Measurements from ENCODE around the gene GPR22. TPM values are rescaled to one million over a fixed set of nuclear protein-coding genes. Genes with fewer than 3 reads are reported as not detected.

GPR22 gene
- total and polyA plus RNA-seq, 3 donors from 2014 or later: 0.11 TPM; not detected in 2

DNA sequence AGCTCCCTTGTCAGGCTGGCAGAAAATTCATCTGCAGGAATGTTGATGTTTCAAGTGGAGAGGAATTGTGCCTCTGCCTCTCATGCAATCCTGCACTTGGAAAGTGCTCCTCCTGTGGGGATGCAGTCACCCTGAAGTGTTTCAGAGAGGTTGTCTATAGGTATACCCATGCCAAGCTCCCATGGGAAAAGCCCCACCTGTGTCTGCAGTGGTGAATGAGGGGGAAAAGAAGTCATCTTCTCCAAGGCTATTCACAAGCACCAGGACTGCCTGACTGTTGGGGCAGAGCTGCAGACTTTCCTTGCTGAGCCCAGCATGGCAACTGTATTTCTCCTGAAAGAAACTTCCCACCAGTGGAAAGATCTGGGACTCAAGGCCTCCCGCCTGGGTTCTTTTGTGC is 35.5 kb downstream of the GPR22 start:
- no peaks in the 10 kb centered on the region for H3K27me3 ChIP-seq
- 100% methylated on average over 1 of the region's 1 CpG for WGBS, 2 donors
- H3K4me3 ChIP-seq: no peak overlapping the region
- DNase-seq: no peak
- H3K27ac ChIP-seq: no peak overlapping the region
- no peak for TF ChIP-seq POLR2A (IDR thresholded peaks at IDR 0.05)
- TF ChIP-seq, protein P1, sequence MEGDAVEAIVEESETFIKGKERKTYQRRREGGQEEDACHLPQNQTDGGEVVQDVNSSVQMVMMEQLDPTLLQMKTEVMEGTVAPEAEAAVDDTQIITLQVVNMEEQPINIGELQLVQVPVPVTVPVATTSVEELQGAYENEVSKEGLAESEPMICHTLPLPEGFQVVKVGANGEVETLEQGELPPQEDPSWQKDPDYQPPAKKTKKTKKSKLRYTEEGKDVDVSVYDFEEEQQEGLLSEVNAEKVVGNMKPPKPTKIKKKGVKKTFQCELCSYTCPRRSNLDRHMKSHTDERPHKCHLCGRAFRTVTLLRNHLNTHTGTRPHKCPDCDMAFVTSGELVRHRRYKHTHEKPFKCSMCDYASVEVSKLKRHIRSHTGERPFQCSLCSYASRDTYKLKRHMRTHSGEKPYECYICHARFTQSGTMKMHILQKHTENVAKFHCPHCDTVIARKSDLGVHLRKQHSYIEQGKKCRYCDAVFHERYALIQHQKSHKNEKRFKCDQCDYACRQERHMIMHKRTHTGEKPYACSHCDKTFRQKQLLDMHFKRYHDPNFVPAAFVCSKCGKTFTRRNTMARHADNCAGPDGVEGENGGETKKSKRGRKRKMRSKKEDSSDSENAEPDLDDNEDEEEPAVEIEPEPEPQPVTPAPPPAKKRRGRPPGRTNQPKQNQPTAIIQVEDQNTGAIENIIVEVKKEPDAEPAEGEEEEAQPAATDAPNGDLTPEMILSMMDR (IDR thresholded peaks at IDR 0.05): no peak
- no peaks in the 10 kb centered on the region for H3K9me3 ChIP-seq
- H3K4me1 ChIP-seq: no peaks in the 10 kb centered on the region
- H3K36me3 ChIP-seq (ENCODE audit: low read depth, missing control alignments): no peaks in the 10 kb centered on the region
- intact Hi-C loops (cut with DNase I; ENCODE audit: low total_unique reads): no loop called here

DNA sequence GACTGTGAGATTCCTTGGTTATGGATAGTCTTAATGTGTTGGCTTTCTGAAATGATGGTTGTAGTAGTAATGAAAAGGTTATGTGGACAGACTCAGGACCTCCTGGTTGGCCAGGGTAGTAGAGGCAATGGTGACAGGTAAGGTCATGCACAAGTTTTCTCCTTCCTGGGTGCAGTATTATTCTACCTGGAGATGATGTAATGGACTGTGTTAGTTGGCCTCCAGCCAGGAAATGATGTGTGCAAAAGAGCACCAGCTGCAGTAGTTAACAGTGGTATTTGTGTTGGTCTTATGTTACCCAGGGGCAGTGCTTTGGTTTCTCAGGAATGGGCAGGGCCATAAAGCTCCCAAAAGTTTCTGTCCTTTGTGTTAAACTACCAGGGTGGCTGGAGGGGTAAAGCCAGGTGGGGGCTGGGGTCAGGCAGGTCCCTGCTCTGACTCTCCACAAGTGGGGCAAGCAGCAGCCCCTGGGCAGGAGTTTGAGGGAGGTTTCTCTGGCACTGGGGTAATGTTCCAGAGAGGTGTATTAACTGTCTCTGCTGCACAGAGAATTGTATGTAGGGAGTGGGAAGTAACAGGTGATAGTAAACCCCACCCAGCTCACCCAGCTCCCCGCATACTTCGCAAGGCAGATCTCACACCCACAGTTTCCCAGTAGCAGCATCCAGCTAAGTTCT is 36.3 kb downstream of the GPR22 start:
- Histone ChIP-seq H3K27me3 (no peaks in the 10 kb centered on the region), H3K4me3 (no peak overlapping the region), H3K27ac (no peak overlapping the region), H3K4me1 (no peaks in the 10 kb centered on the region), H3K36me3 (ENCODE audit: low read depth, missing control alignments) (no peaks in the 10 kb centered on the region), H3K9me3 (no peaks in the 10 kb centered on the region)
- TF ChIP-seq POLR2A (IDR thresholded peaks at IDR 0.05): no peak
- TF ChIP-seq, protein P1 (IDR thresholded peaks at IDR 0.05): no peak
- WGBS, 2 donors: 87% methylated on average over 2 of the region's 2 CpGs; no CpG with 5 or more reads in 1 of the 2 donors
- DNase-seq: no peak
- intact Hi-C loops (cut with DNase I; ENCODE audit: low total_unique reads): no loop called here

DNA sequence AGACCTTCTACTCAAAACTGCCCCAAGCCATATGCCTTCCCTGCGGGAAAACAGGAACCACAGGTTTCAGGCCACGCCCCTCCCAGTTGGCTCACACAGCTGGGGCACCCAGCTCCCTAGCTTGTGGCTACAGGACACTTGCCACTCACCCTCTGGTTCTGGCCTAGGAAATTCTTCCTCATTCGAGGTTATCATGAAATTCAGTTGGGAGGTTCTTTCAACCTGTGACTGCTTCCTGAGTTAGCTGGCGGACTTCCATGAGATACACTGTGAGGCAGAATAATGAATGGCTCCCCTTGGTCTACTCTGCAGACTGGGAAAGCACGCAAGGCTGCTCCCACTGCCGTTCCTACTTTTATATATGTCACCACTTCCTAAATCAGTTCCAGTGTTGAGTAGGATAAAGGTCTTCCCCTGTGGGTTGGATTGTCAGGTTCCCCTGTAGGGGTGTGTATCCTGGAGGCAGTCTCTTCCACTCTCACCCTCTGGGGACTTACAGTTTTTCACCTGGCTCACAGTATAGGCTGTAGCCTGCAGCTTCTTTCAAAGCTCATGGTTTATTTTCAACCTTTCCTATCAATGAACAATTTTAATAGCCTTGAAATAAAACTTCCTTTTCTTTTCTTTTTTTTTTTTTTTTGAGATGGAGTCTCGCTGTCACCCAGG is 37.0 kb downstream of the GPR22 start:
- H3K4me3 ChIP-seq: no peak overlapping the region
- no peaks in the 10 kb centered on the region for H3K4me1 ChIP-seq
- no peak for DNase-seq
- no peaks in the 10 kb centered on the region for H3K36me3 ChIP-seq (ENCODE audit: low read depth, missing control alignments)
- TF ChIP-seq POLR2A (IDR thresholded peaks at IDR 0.05): no peak
- TF ChIP-seq, protein P1 (IDR thresholded peaks at IDR 0.05): no peak
- H3K27me3 ChIP-seq: no peaks in the 10 kb centered on the region
- 68 to 82% methylated on average over 4 to 7 of the region's 7 CpGs for WGBS, 2 donors
- no peaks in the 10 kb centered on the region for H3K9me3 ChIP-seq
- H3K27ac ChIP-seq: no peak overlapping the region
- intact Hi-C loops (cut with DNase I; ENCODE audit: low total_unique reads): no loop called here

Small RNA genes lying within 50 kb of the gene (small RNA-seq; reads per million reads assigned to genes)
- 0 reads per million in 2 donors for gene AC002381.1

Other genes with a start within 250 kb of the GPR22 start
- gene COG5, start 93.9 kb downstream of the GPR22 start, total RNA-seq: 10 to 100 TPM; 70.6 to 76.1 TPM
- gene COG5, start 93.9 kb downstream of the GPR22 start, polyA plus RNA-seq (ENCODE audit: insufficient read depth, low read depth, low replicate concordance): 27.1 TPM
- gene DUS4L, start 93.9 kb downstream of the GPR22 start, total RNA-seq: 10 to 100 TPM; 19.5 to 30.2 TPM
- gene DUS4L, start 93.9 kb downstream of the GPR22 start, polyA plus RNA-seq (ENCODE audit: insufficient read depth, low read depth, low replicate concordance): 9.5 TPM
- gene BCAP29, start 110.2 kb downstream of the GPR22 start, total RNA-seq: 100 to 1,000 TPM; 114 to 134 TPM
- 121 TPM for gene BCAP29, start 110.2 kb downstream of the GPR22 start, polyA plus RNA-seq (ENCODE audit: insufficient read depth, low read depth, low replicate concordance)
- under 1 TPM; 0.43 to 0.79 TPM for gene SLC26A4, start 190.8 kb downstream of the GPR22 start, total RNA-seq
- gene SLC26A4, start 190.8 kb downstream of the GPR22 start, polyA plus RNA-seq (ENCODE audit: insufficient read depth, low read depth, low replicate concordance): 1.7 TPM

All from testis (tissue), 3 donors.